Right hindlimb (tissue), 1 donor: ENCODE measurements around the gene RREB1.

Experiments
- DNase-seq: peaks from one replicate; pipeline ENCODE4 v3.0.0-alpha.2; 2018

Gene RREB1

DNA sequence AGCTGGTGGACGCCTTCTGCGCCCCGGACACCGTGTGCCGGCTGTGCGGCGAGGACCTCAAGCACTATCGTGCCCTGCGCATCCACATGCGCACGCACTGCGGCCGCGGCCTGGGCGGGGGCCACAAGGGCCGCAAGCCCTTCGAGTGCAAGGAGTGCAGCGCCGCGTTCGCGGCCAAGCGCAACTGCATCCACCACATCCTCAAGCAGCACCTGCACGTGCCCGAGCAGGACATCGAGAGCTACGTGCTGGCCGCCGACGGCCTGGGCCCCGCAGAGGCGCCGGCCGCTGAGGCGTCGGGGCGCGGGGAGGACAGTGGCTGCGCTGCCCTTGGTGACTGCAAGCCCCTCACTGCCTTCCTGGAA, 122.5 kb downstream of the RREB1 start:
- DNase-seq: no peak

DNA sequence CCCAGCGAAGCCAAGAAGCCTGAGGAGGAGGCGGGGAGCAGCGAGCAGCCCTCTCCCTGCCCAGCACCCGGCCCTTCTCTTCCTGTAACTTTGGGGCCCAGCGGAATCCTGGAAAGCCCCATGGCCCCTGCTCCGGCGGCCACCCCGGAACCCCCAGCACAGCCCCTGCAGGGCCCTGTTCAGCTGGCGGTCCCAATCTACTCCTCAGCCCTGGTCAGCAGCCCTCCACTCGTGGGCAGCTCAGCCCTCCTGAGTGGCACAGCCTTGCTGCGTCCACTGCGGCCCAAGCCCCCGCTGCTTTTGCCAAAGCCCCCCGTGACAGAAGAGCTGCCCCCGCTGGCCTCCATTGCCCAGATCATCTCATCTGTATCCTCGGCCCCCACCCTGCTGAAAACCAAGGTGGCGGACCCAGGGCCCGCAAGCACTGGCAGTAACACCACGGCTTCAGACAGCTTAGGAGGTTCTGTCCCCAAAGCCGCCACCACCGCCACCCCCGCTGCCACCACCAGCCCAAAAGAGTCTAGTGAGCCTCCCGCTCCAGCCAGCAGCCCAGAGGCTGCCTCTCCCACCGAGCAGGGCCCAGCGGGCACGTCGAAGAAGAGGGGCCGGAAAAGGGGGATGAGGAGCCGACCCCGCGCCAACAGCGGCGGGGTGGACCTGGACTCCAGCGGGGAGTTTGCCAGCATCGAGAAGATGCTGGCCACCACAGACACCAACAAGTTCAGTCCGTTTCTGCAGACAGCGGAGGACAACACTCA, 123.4 kb downstream of the RREB1 start:
- DNase-seq: no peak

DNA sequence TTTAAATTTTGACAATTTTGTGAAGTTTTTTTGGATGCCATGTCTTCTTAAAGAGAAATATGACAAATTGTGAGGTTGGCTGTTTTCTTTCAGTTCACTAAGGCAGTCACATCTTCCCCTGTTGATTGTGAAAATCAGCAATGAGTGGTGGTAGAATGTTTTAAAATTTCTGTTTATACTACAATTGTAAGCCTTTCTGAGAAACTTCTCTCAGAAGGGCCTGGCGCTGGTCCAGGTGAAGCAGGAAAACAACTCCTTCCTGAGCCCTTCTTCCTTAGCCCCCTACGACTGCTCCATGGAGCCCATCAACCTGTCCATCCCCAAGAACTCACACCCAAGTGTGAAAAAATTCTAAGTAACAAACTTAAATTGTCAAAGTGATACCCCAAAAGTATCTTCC, 124.6 kb downstream of the RREB1 start:
- DNase-seq: no peak

DNA sequence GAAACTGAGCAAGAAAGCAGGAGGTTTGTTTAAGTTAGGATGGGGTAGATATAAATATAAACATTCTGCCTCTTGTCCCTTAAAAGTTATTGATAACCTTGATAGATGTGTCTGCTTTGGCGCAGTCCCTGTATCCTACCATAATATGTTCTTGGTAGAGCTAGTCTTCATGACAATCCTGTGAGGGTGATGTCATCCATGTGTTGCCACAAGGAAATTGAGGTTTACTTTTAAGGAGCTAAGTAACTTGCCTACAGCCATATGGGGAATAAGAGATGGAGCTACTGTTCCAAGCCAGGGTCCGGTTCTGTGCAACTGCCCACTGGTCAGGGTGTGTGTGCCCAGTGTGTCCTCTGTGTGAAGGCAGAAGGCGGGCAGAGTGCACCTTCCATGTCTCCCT, 126.8 kb downstream of the RREB1 start:
- DNase-seq: no peak

GRCh38 chr6:7235712-7236305, 128.0 kb downstream of the RREB1 start:
- no peak for DNase-seq

DNA sequence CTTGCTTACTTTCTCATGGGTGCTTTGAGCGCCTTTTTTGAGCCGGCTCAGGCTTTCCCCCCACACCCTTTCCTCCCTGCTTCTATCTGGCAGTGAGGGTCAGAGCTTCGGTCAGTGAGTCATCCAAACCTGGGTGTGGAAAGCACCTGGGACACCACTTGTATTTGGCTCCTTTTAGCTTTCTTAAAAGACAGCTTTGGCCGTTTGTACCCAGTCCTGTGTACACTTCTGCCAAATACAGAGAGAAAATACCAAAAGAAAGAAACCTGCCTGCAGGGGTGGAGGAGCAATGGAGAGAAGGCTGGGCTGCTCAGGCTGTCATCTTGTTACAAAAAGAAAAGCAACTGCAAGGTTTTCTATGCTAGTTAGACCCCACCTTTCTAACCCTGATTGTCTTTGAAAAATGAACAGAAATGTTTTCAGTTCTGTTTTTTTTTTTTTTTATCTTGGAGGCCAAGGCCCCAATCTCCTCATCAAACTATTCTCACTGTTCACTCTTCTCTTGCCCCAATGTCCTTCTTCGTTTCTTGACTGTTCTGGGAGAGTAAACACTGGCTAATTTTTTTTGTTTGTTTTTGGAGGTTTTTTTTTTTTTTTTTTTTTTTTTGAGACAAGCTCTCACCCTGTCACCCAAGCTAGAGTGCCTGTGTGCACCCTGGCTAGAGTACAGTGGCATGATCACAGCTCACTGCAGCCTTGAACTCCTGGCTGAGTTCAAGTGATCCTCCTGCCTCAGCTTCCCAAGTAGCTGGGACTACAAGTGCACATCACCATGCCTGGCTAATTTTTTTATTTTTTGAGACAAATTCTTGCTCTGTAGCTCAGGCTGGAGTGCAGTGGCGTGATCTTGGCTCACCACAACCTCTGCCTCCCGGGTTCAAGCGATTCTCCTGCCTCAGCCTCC, 128.8 kb downstream of the RREB1 start:
- DNase-seq: no peak

DNA sequence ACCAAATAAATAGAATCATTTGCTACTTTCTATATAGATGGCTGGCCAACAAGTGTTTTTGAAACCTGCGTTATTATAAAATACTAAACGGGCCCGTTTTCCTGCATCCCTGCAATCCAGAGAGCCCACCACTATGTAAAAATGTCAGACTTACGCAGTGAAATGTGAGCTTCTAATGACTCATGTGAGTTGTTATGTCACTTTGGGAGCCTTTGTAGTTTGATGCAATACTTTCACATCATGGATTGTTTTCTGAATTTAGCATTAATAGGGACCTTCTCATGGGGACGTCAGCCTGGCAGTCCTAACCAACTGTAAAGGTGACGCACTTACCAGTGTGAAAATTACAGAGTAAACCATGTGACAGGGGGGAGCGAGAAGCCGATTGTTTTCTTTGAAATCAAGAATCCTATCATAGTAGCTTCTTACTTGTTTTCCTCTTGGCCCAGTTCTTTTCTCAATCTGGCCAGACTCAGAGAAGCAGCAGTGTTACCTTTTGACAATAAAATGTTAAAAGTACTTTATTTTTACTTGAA, 130.0 kb downstream of the RREB1 start:
- DNase-seq: no peak

- DNase-seq: no peak
Observed at GRCh38 chr6:7238526-7238899, 130.8 kb downstream of the RREB1 start.

DNA sequence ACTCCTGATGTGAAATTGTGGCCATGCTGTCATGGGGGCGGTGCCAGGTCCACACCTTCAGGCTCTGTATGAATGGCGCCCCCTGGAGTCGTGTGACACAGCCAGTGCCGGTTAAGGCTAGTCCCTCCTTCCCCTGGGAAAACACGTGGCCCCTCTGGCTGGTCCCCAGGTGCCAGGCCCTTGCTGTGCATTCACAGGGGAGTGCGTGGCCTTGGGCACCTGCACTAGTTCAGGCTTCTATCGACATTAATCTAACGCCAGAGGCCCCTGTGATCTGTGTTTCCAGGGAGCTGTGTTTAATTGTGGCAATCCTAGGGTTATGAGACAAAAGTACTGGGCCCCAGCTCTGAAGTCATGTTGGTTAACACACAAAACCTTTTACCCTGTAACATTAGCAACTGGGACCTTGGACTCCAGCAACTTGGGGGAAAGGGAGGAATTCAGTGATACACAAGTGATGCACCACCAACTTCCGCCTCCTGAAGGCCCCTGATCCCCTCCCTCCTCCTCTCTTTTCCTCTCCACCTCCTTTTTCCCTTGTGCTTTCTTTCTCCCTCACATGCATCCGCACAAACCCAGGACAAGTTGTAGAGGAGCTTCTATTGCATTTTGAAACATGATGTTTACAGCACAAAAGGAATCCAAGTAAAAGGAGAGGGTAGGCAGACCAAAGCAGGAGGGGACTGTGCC, 131.3 kb downstream of the RREB1 start:
- peak; percentile 74 for DNase-seq

DNA sequence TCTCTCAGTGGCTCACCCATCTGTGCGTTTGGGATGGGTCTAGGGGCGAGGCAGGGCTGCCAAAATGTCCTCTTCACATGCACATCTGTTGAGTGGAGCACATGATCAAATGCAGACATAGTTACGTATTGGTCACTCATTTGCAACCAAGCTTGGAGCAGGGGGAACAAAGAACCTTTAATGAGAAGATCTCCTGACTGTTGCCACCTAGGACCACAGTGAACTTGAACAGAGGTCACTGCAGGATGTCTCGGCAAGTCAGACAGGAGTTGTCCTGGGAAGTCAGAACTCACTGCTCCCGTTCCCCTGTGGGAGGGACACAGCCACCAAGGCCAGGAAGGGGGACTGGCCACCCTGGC, 131.8 kb downstream of the RREB1 start:
- no peak for DNase-seq

- no peak for DNase-seq
Observed at GRCh38 chr6:7240351-7240750, 132.6 kb downstream of the RREB1 start.

DNA sequence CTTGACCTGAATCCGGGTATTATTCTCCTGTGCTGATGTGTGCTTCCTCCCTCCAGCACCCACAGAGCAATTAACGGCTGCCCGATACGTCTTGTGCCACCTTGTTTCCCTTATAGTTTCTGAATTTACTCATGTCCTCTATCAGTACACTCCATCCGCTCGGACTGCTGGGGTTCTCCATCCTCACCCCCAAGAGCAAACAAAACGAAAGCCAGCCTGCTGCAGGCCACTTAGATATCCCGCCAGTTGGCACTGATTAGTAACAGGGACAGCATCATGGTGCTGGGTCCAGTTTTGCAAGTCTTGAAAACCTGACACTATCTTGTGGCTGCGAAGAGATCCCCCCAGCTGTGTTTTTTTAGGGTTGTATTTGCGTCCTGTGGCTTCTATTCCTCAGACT, 133.4 kb downstream of the RREB1 start:
- DNase-seq: no peak

DNA sequence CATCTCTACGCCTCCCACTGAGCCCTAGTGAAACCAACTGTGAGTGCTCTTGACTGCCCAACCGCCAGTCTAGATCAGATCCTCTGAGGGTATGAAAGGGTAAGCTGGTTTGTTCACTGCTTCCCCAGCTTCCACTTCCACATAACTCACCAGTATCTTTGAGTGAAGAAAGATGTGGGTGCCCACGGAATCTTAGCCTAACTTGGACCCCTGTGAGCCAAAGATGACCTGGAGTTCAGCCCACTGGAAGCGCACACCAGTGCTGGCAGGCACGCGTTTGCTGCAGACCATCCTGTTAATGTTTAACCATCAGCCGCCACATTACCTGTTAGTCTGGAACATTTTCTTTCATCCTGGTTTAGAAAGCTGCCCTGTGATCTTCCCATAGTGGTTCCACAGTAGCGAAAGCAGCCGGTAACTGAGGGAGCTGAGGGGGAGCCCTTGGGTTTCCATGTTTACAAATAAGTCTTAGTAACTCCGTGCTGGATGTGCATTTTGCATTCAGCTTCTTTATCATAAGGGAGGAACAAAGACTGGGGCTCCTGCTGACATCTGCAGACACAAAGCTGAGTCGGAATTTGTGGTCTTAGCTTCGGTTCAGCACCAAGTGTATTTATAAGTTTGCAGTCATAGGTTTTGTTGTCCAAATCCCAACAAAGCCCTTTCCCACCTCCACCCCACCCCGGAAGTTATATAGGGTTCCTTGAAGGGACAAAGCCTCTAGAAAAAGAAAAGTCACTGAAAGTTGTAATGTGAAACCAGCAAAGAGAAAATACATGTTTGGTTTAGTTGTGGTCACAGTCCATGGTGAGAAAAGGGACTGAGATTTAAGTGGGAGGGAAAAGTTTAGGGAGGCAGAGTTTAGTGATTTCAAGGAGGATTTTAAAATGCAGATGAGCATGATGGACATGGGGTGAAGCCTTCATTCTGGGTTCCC, 134.2 kb downstream of the RREB1 start:
- no peak for DNase-seq

GRCh38 chr6:7242835-7243178, 135.0 kb downstream of the RREB1 start:
- no peak for DNase-seq

DNA sequence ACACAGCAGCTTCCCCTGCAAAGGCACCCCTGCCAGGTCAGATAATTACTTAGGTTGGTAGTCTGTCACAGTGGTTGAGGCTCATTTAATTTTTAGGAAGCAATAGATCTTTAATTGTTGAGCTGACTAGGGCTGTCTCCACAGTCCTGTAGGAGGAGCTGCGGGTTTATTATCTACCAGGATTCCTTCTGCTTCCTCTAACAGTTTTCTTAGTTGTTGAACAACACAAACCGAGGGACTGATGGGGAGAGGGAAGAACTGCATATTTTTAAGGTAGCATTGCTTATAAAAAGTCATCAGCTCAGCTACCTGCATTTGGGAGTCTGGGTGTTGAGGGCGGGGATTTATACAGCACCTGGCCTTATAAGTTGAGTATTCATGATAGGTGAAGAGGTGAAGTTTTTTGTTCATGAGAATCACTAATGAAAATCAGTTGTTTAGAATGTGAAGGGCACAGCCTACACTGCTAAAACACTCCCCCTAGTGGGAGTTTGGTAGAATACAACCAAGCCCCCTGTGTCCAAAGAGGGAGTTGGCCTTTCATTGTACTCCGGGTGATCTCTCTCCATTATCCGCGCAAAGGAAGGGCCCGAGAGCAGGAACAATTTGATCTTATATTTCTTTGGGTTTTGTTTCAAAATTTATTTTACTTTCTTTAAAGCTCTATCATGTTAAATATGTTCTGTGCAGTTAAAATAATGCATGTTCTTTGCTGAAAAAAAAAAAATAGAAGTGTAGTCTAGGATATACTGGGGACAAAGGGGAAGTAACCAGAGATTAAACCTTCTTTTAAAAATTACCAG, 135.6 kb downstream of the RREB1 start:
- peak; percentile 66 for DNase-seq

GRCh38 chr6:7245668-7246393, 138.1 kb downstream of the RREB1 start:
- no peak for DNase-seq

DNA sequence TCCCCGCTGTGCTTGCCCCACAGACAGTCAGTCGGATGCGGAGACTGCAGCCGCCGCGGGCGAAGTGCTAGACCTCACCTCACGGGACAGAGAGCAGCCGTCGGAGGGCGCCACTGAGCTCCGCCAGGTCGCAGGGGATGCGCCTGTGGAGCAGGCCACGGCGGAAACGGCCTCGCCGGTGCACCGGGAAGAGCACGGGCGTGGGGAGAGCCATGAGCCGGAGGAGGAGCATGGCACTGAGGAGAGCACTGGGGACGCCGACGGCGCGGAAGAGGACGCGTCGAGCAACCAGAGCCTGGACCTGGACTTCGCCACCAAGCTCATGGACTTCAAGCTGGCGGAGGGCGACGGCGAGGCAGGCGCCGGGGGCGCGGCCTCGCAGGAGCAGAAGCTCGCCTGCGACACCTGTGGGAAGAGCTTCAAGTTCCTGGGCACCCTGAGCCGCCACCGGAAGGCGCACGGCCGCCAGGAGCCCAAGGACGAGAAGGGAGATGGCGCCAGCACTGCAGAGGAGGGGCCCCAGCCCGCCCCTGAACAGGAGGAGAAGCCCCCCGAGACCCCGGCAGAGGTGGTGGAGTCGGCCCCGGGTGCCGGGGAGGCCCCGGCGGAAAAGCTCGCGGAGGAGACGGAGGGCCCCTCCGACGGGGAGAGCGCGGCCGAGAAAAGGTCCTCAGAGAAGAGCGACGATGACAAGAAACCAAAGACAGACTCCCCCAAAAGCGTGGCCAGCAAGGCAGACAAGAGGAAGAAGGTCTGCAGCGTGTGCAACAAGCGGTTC, 138.8 kb downstream of the RREB1 start:
- DNase-seq: no peak

DNA sequence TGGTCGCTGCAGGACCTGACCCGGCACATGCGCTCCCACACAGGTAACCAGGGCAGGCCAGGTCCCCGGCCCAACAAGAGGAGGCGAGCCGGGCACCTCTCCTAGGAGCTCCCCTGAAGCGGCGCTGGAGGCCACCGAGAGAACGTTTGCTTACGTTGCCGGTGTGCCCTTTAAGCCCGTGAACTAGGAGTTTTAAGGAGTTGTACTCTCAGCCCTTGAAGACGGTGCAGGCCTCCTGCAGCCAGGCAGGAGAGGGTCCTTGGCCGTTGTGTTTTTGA, 139.4 kb downstream of the RREB1 start:
- no peak for DNase-seq

- DNase-seq: no peak
Observed at GRCh38 chr6:7247828-7248227, 140.1 kb downstream of the RREB1 start.

DNA sequence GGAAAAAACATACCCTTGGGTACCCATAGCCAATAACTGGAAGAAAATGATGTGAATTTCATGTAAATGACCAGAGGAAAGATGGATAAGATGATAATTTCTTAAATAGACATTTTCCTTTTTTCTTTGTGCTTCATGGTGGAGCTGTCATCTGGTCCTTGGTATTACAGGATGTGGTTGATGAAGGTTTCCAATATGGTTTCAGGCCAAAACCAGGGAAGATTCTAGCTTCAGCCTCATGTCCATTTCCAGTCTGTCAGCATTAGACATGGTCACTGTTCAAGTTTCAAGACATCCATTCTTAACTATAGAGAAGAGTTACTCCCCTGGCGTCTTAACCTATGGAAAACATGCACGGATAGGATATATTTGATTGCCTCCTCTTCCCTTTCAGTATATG, 141.6 kb downstream of the RREB1 start:
- DNase-seq: no peak
